GM15510 (cell line): ENCODE data around the gene DNAJC8.

Experiments
- POLR2A ChIP-seq: IDR thresholded peaks from 3 replicates; pipeline ENCODE4 v1.6.1; 2011; ENCODE audit warnings: borderline replicate concordance; ENCODE audit not compliant: insufficient read length; ENCODE audit errors: extremely low read depth

The DNAJC8 gene

GRCh38 chr1:28232558-28233263 lies at the start of gene DNAJC8:
TSS of gene DNAJC8 (minus strand) at chr1:28233029. CDS start at chr1:28232998, 31 bp downstream.
- peak; percentile 79 for TF ChIP-seq POLR2A

GRCh38 chr1:28281608-28282425 lies 49.0 kb upstream of the DNAJC8 start:
- TF ChIP-seq POLR2A = no peak

GRCh38 chr1:28280977-28281381 lies 48.1 kb upstream of the DNAJC8 start:
- no peak for TF ChIP-seq POLR2A

- no peak for TF ChIP-seq POLR2A
These were observed 47.7 kb upstream of the DNAJC8 start for GRCh38 chr1:28280501-28280900.

GRCh38 chr1:28279721-28280120 lies 46.9 kb upstream of the DNAJC8 start:
- no peak for TF ChIP-seq POLR2A

- no peak for TF ChIP-seq POLR2A
These were observed 45.9 kb upstream of the DNAJC8 start for GRCh38 chr1:28278763-28279162.

GRCh38 chr1:28273216-28273860 lies 40.5 kb upstream of the DNAJC8 start:
- no peak for TF ChIP-seq POLR2A

- no peak for TF ChIP-seq POLR2A
These were observed 39.5 kb upstream of the DNAJC8 start for GRCh38 chr1:28272215-28272852.

GRCh38 chr1:28269529-28269928 lies 36.7 kb upstream of the DNAJC8 start:
- no peak for TF ChIP-seq POLR2A

- TF ChIP-seq POLR2A = no peak
These were observed 34.8 kb upstream of the DNAJC8 start for GRCh38 chr1:28267633-28268032.

- no peak for TF ChIP-seq POLR2A
These were observed 34.1 kb upstream of the DNAJC8 start for GRCh38 chr1:28266920-28267322.

GRCh38 chr1:28265577-28265976 lies 32.7 kb upstream of the DNAJC8 start:
- TF ChIP-seq POLR2A = no peak

- no peak for TF ChIP-seq POLR2A
These were observed 32.1 kb upstream of the DNAJC8 start for GRCh38 chr1:28264897-28265296.

GRCh38 chr1:28260803-28261174 lies 28.0 kb upstream of the DNAJC8 start:
- TF ChIP-seq POLR2A = no peak
